Measurements from ENCODE around the gene THYN1.

DNA sequence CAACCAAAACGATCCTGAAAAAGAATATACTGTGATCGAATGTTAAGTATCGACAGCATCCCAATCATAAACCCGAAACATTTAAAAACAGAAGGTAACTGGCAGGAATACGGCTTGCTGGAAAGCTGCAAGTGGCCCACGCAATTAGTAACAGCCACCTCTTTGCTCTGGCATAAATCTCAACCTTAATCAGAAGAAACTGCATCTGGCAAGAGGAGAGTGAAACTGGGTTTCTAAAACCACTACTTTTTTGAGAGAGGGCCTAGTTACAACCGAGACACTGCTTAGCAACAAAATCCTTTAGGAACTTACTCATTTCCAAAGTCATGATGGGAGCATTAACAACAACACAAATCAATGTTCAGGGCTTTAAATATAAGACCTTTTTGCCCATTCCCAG lies 37.3 kb downstream of the THYN1 start:
- no peak for TF ChIP-seq POLR2A (IDR thresholded peaks at IDR 0.05)
- no peak for TF ChIP-seq CTCF (IDR thresholded peaks at IDR 0.05)

Data from heart left ventricle (tissue), 13 donors.